Stimulated activated memory B cell treated with anti-CD40 and anti-IgM and Interleukin-4, amounts not matched to agents 10 μg/mL and 1 μg/mL and 100 μg/mL, for 72 hours (primary cell): Measurements from ENCODE around the gene SAMD11.
A peak's percentile ranks its signal among the peaks of the same experiment; 100 is the strongest.

Source experiments
- ATAC-seq: fragments of 150-1000 bp; cut with Tn5 transposase; 2 replicates; pipeline ENCODE4 v1.10.0; 2021
- H3K27ac Mint-ChIP-seq: one replicate; pipeline ENCODE4 v1.8.0; 2022; ENCODE audit warnings: mild to moderate bottlenecking, mixed read lengths
- H3K27me3 Mint-ChIP-seq: one replicate; pipeline ENCODE4 v1.8.0; 2022; ENCODE audit warnings: mixed read lengths
- H3K36me3 Mint-ChIP-seq: one replicate; pipeline ENCODE4 v1.8.0; 2022; ENCODE audit warnings: mixed read lengths
- H3K4me1 Mint-ChIP-seq: one replicate; pipeline ENCODE4 v1.8.0; 2022; ENCODE audit warnings: mixed read lengths
- H3K4me3 Mint-ChIP-seq: one replicate; pipeline ENCODE4 v1.8.0; 2022; ENCODE audit warnings: mild to moderate bottlenecking, moderate library complexity, mixed read lengths
- H3K9me3 Mint-ChIP-seq: one replicate; pipeline ENCODE4 v1.8.0; 2022; ENCODE audit warnings: mixed read lengths

The SAMD11 gene

DNA sequence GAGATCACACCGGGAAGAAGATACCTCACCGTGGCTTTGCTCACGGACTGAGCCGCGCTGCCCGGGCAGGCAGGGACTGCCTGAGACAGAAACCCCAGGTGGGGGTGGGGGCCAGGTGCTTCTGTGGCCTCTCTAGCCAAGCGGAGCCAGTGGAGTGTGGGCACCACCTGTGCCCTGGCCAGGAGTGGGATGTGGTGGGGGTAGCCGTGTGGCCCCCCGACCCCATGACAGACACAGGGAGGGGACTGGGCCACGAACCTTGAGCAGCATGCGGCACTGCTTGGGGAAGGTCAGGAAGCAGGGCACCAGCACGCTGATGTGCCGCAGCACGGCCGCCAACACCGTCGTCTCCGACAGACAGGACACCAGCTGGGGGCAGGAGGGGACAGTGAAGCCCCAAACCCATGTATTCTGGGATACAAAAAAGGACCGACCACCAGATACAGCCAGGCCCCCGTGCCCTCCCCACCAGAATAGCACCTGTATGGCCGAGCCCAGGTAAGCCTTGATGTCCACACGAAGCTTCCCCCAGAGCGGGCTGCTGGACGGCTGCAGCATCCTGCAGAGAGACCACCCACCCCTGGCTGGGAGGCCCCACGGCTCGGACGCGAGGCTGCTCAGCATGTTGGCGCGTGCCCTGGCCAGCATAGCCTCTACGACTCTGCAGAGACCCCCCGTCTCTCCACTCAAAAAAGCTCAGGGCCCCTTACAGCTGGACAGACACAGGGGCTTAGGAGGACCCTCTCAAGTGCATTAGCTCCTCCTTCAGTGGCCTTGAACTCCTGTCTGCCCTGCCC lies 30.0 kb downstream of the SAMD11 start:
- H3K4me3 Mint-ChIP-seq, result no peak overlapping the region

DNA sequence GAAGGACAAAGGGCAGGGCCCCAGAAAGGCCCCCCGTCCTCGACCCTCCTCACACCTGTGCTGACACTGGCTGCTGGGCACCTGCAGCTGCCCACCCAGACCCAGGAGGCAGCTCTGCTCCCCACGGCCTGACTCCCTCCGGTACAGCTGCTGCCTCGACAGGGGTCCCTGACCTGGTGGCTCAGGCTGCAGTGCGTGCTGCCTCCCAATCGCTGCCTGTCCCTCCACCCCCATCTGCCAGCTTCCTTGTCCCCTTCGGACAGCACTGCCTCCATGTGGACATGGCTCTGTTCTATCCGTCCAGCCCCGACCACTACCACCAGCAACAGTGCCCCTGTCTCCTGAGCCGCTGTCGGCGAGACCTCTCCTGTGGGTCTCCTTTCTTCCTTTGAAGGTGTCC lies 31.2 kb downstream of the SAMD11 start:
- no peaks in the 10 kb centered on the region for H3K27me3 Mint-ChIP-seq
- H3K9me3 Mint-ChIP-seq, result no peaks in the 10 kb centered on the region
- H3K36me3 Mint-ChIP-seq, result peaks cover 67% of the 10 kb centered on the region
- no peak overlapping the region for H3K4me3 Mint-ChIP-seq
- H3K27ac Mint-ChIP-seq, result no peak overlapping the region
- peaks cover 34% of the 10 kb centered on the region for H3K4me1 Mint-ChIP-seq
- ATAC-seq, result no peak

More for the DNA sequence above, 30.0 kb downstream of the SAMD11 start:
- Mint-ChIP-seq H3K36me3 (peaks cover 79% of the 10 kb centered on the region), H3K9me3 (no peaks in the 10 kb centered on the region), H3K4me1 (peaks cover 34% of the 10 kb centered on the region), H3K27me3 (no peaks in the 10 kb centered on the region), H3K27ac (no peak overlapping the region)
- no peak for ATAC-seq

DNA sequence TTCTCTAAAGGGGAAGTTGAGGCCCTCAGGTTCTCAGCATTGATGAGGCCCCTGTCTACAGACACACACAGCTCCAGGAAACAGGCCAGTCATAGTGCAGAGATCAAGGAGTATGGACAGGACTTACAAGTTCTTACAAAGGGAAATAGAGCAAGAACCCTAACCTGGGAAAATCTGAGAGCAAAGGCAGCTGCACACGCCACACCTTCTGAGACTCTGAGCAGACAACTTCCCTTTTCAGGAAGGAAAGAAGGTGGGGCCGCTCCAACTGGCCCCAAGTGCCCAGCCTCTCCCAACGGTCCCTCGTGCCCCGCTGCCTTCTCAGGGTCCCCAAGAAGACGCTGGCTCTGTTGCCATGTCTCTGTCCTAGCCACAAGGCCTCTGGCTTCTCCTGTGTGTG lies 31.8 kb downstream of the SAMD11 start:
- Mint-ChIP-seq H3K27me3 (no peaks in the 10 kb centered on the region), H3K9me3 (no peaks in the 10 kb centered on the region), H3K4me1 (peaks cover 34% of the 10 kb centered on the region), H3K27ac (no peak overlapping the region), H3K4me3 (no peak overlapping the region), H3K36me3 (peaks cover 61% of the 10 kb centered on the region)
- ATAC-seq, result no peak

DNA sequence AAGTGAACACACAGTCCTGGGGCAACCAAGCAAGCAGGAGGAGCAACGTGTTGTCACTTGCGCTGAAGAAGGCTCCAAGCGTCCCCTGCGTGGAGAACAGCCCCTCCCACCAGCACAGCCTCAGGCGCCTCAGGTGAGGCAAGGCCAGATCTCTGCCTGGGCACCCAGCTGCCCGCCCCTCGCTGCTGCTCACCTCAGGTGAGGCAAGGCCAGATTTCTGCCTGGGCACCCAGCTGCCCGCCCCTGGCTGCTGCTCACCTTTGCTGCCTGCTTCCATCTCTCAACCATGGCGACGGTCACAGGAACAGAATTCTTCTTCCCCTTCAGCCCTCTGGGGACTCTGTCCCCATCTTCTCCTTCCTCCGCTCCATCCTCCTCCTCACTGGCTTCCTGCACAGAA lies 32.9 kb downstream of the SAMD11 start:
- Mint-ChIP-seq H3K4me1 (peaks cover 38% of the 10 kb centered on the region), H3K4me3 (no peak overlapping the region), H3K27me3 (no peaks in the 10 kb centered on the region), H3K27ac (no peak overlapping the region), H3K36me3 (peaks cover 50% of the 10 kb centered on the region), H3K9me3 (no peaks in the 10 kb centered on the region)
- no peak for ATAC-seq

DNA sequence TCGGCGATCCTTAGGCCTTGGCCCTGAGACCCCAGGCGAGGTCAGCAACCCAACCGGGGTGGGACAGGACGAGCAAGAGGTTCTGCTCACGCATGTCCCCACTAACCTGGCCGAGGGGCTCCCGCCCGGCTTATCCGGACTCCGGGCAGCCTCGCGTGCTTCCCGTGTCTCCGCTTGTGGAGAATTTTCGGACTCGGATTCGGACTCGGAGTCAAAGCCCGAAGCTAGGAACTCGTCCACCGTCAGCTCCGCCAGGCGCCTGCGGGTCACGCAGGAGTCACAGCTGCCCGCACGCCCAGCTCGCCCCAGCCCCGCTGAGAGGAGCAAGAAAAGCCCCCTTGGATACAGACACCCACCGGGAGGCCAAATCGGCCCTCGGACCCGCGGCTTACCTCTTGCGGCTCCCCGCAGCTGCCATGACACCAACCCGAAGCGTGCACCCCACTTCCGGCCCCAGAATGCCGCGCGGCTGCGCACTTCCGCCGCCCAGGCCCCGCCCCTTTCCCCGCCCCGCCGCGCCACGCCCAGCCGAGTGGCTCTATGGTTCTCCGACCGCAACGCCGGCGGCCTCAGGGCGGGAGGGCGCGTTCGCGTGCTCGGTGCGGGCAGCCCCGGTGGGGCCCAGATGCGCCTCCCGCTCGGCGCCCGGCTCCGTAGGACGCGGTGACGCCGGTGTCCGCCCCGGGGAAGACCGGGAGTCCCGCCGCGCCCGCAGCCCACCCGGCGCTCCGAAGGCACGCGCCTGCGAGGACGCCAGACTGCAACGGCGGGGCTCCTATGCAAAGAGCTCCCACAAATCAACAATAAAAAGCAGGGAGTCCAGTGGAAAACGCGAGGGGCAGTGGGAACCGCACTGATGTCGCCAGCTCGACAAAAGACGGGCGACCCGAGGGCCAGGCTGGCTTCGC lies 35.4 kb downstream of the SAMD11 start, which contains the start of gene NOC2L:
TSS of gene NOC2L (minus strand) at position 434 of the 908 bp plus-strand sequence. CDS start at position 418, 16 bp downstream.
- ATAC-seq, result peak; percentile 88
- H3K27me3 Mint-ChIP-seq, result no peaks in the 10 kb centered on the region
- peaks cover 46% of the 10 kb centered on the region for H3K4me1 Mint-ChIP-seq
- peak within 1 kb of the TSS; percentile 87 for H3K4me3 Mint-ChIP-seq
- peaks cover 32% of the 10 kb centered on the region for H3K36me3 Mint-ChIP-seq
- H3K9me3 Mint-ChIP-seq, result no peaks in the 10 kb centered on the region
- H3K27ac Mint-ChIP-seq, result peak within 1 kb of the TSS; percentile 76

- H3K4me3 Mint-ChIP-seq, result peak overlapping the region; percentile 87
- H3K4me1 Mint-ChIP-seq, result peaks cover 40% of the 10 kb centered on the region
- peak overlapping the region; percentile 74 for H3K27ac Mint-ChIP-seq
- H3K27me3 Mint-ChIP-seq, result no peaks in the 10 kb centered on the region
- no peaks in the 10 kb centered on the region for H3K9me3 Mint-ChIP-seq
- peaks cover 24% of the 10 kb centered on the region for H3K36me3 Mint-ChIP-seq
- ATAC-seq, result peak; percentile 28
These were observed 36.1 kb downstream of the SAMD11 start for GRCh38 chr1:959731-960362.

- H3K4me3 Mint-ChIP-seq, result peak within 1 kb of the TSS; percentile 87
- peak within 1 kb of the TSS; percentile 74 for H3K27ac Mint-ChIP-seq
- peaks cover 34% of the 10 kb centered on the region for H3K4me1 Mint-ChIP-seq
- peaks cover 17% of the 10 kb centered on the region for H3K36me3 Mint-ChIP-seq
- H3K9me3 Mint-ChIP-seq, result no peaks in the 10 kb centered on the region
- peak; percentile 63 for ATAC-seq
- no peaks in the 10 kb centered on the region for H3K27me3 Mint-ChIP-seq
These were observed 36.8 kb downstream of the SAMD11 start, which contains the start of gene KLHL17 for GRCh38 chr1:960363-961131. Gene KLHL17 (plus strand): TSS chr1:960584. CDS start chr1:960694, 110 bp downstream.

GRCh38 chr1:961132-961669 lies 37.5 kb downstream of the SAMD11 start:
- Mint-ChIP-seq H3K27ac (no peak overlapping the region), H3K9me3 (no peaks in the 10 kb centered on the region), H3K4me3 (peak overlapping the region; percentile 41), H3K4me1 (peaks cover 34% of the 10 kb centered on the region), H3K27me3 (no peaks in the 10 kb centered on the region), H3K36me3 (peaks cover 10% of the 10 kb centered on the region)
- no peak for ATAC-seq

DNA sequence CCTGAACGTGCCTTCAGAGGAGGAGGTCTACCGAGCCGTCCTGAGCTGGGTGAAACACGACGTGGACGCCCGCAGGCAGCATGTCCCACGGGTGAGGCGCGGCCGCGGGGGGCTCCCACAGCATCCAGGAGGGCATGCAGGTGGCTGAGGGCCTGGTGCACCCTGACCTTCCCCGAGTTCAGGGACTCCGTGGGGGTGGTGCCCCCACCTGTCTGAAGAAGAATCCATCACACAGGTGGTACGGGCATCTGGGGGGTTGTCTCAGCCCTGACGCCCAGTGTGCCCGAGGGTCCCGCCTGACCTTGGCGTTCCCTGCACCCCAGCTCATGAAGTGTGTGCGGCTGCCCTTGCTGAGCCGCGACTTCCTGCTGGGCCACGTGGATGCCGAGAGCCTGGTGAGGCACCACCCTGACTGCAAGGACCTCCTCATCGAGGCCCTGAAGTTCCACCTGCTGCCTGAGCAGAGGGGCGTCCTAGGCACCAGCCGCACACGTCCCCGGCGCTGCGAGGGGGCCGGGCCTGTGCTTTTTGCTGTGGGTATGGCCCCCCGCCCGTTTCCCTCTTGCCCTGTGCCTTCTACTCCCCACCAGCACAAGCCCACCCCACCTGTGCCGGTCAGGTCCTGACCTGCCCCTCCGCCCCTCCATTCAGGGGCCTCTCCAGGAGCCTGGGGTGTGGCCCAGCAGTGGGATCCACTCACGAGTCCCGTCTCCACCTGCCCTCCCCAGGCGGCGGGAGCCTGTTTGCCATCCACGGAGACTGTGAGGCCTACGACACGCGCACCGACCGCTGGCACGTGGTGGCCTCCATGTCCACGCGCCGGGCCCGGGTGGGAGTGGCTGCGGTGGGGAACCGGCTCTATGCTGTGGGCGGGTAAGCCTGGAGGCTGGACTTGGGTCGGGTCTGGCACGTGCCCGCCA lies 38.9 kb downstream of the SAMD11 start:
- no peak for ATAC-seq
- no peaks in the 10 kb centered on the region for H3K27me3 Mint-ChIP-seq
- H3K4me1 Mint-ChIP-seq, result peaks cover 23% of the 10 kb centered on the region
- H3K9me3 Mint-ChIP-seq, result no peaks in the 10 kb centered on the region
- no peak overlapping the region for H3K27ac Mint-ChIP-seq
- peaks cover 4% of the 10 kb centered on the region for H3K36me3 Mint-ChIP-seq
- H3K4me3 Mint-ChIP-seq, result peak overlapping the region; percentile 60

DNA sequence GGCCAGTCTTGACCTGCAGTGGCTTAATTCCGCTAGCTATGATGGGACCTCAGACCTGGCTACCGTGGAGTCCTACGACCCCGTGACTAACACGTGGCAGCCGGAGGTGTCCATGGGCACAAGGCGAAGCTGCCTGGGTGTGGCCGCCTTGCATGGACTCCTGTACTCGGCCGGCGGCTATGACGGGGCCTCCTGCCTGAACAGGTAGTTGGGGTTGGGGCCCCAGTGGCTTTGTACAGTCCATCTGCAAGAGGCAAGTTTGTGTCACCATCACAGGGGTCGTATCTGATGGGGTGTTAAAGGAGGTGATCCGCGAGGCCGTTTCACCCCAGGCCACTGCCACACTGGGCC lies 39.6 kb downstream of the SAMD11 start:
- Mint-ChIP-seq H3K4me1 (peaks cover 17% of the 10 kb centered on the region), H3K4me3 (no peak overlapping the region), H3K9me3 (no peaks in the 10 kb centered on the region), H3K36me3 (peaks cover 4% of the 10 kb centered on the region), H3K27me3 (peaks cover 3% of the 10 kb centered on the region), H3K27ac (no peak overlapping the region)
- ATAC-seq, result no peak

- no peak for ATAC-seq
- H3K9me3 Mint-ChIP-seq, result no peaks in the 10 kb centered on the region
- peaks cover 4% of the 10 kb centered on the region for H3K36me3 Mint-ChIP-seq
- H3K4me3 Mint-ChIP-seq, result no peak overlapping the region
- H3K4me1 Mint-ChIP-seq, result peaks cover 12% of the 10 kb centered on the region
- H3K27me3 Mint-ChIP-seq, result peaks cover 10% of the 10 kb centered on the region
- no peak overlapping the region for H3K27ac Mint-ChIP-seq
These were observed 40.2 kb downstream of the SAMD11 start for GRCh38 chr1:963746-964525.

DNA sequence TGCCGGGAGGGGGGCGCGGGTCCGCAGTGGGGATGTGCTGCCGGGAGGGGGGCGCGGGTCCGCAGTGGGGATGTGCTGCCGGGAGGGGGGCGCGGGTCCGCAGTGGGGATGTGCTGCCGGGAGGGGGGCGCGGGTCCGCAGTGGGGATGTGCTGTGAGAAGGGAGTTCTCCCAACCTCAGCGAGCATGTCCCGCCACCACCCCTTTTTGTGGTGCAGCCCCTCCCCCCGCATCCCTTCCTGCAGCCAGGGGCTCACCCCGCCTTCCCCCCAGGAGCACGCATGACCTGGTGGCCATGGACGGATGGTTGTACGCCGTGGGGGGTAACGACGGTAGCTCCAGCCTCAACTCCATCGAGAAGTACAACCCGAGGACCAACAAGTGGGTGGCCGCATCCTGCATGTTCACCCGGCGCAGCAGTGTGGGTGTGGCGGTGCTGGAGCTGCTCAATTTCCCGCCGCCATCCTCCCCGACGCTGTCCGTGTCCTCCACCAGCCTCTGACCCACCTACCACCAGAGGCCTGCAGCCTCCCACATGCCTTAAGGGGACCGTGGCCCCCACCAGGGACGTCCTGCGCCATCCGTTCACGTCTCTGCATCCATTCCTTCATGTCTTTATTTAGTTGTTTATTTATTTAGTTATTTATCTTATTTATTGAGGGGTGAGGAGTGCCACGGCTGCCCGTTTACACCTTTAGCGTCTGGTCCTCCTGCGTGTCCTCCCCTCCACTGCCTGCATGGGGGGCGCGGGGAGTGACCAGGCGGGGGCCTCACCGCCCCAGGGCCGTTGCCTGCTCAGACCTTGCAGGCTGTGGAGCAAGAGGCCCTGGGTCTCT lies 41.2 kb downstream of the SAMD11 start:
- Mint-ChIP-seq H3K36me3 (peaks cover 4% of the 10 kb centered on the region), H3K4me1 (peaks cover 12% of the 10 kb centered on the region), H3K9me3 (no peaks in the 10 kb centered on the region), H3K27ac (no peak overlapping the region), H3K4me3 (no peak overlapping the region), H3K27me3 (peaks cover 10% of the 10 kb centered on the region)
- no peak for ATAC-seq
